GM10248 (cell line): Measurements from ENCODE around the gene RABIF.

Experiments used
- CTCF ChIA-PET: fragments of 300-600 bp; sonication (Branson Sonifier 250); formaldehyde crosslinking; extraction: SDS; loops from one replicate; lab custom pipeline; 2021; ENCODE audit warnings: antibody characterized with exemption; lab: Yijun Ruan, JAX
- POLR2A ChIA-PET: fragments of 350-650 bp; sonication (Branson Sonifier 250); formaldehyde crosslinking; extraction: SDS; loops from one replicate; lab custom pipeline; 2020; ENCODE audit warnings: antibody characterized with exemption; lab: Yijun Ruan, JAX
- DNase-seq: peaks from one replicate; pipeline ENCODE4 v3.0.0; 2012; ENCODE audit errors: extremely low spot score
- TF ChIP-seq, protein P1 (sequence below): IDR thresholded peaks from 2 replicates; pipeline ENCODE4 v1.5.1; 2012; ENCODE audit warnings: mild to moderate bottlenecking, low read depth; ENCODE audit errors: extremely low read depth, missing control alignments, control extremely low read depth

RABIF gene

DNA sequence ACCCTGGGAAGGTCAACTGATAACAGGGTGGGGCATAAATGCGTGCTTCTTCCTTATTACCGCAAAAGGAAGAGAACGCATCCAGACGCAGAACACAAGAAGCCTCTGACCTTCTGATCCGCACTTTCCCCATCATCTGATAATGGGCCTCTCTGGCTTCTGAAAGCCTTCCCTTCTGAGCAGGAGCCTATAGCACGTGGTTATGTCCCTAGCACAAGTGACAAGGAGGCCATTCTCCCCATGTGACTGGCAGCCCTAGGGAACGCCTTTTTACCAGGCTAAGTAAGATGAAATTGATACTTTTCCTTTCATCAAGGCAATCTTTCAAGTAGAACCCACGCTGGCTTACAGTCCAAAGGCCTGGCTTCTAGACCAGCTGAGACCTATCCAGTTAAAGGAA, 34.2 kb downstream of the RABIF start:
- TF ChIP-seq, protein P1, sequence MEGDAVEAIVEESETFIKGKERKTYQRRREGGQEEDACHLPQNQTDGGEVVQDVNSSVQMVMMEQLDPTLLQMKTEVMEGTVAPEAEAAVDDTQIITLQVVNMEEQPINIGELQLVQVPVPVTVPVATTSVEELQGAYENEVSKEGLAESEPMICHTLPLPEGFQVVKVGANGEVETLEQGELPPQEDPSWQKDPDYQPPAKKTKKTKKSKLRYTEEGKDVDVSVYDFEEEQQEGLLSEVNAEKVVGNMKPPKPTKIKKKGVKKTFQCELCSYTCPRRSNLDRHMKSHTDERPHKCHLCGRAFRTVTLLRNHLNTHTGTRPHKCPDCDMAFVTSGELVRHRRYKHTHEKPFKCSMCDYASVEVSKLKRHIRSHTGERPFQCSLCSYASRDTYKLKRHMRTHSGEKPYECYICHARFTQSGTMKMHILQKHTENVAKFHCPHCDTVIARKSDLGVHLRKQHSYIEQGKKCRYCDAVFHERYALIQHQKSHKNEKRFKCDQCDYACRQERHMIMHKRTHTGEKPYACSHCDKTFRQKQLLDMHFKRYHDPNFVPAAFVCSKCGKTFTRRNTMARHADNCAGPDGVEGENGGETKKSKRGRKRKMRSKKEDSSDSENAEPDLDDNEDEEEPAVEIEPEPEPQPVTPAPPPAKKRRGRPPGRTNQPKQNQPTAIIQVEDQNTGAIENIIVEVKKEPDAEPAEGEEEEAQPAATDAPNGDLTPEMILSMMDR: no peak
- ChIA-PET CTCF (interaction anchor here (1.2 to 1.8 kb wide), 3 partner anchors 38 to 135 kb away, joined by 4 read pairs; no protein-coding TSS in a partner anchor), POLR2A (no interaction called here)
- no peak for DNase-seq

- TF ChIP-seq, protein P1: peak; percentile 79
- ChIA-PET CTCF (interaction anchor here (0.7 to 3.6 kb wide), 17 partner anchors 9 to 192 kb away, joined by 3 to 26 read pairs (median 4); partner anchors contain the start of genes PCAT6 and RABIF), POLR2A (interaction anchor here (0.6 kb wide), 1 partner anchor 32 kb away, joined by 4 read pairs; no protein-coding TSS in a partner anchor)
- peak; percentile 66 for DNase-seq
Measured at GRCh38 chr1:202852163-202852904, 36.6 kb downstream of the RABIF start.

DNA sequence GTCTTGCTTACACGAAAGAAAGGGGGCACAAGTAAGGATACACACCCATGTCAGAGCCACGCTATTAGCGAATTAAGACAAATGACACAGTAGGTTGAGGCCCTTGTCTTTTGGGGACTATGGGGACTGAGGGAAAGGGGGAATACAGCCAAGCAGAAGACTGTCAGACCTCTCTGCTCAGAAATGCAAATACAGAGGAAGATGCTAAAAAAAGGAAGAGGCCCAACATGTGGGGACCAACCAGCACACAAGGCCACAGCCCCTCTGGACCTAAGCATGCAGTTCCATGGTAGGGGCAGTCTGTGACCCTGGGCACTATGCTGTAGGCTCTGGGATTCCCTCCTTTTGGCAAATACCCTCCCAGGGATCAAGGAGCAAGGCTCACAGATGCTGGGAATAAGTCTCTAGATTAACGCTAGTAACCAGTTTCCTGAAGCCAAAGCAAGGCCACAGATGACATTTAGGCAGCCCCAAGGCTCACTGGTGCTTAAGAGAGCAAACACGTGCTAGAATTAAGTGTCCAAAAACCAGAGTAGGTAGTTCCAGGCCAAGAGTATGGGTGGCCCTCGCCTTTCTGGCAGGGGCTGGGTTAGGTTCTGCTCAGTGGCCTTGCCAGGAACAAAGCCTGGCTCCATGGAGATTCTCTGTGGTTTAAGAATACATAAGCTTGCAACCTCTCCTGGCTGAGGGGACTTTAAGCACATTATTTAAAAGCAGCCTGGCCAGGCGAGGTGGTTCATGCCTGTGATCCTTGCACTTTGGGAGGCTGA, 38.2 kb downstream of the RABIF start:
- ChIA-PET CTCF (interaction anchor here (0.9 to 3.6 kb wide), 6 partner anchors 11 to 126 kb away, joined by 3 to 26 read pairs (median 7); no protein-coding TSS in a partner anchor), POLR2A (no interaction called here)
- DNase-seq: no peak
- TF ChIP-seq, protein P1: no peak

GRCh38 chr1:202848191-202848542, 40.8 kb downstream of the RABIF start:
- ChIA-PET CTCF (interaction anchor here (0.6 to 2.8 kb wide), 7 partner anchors 10 to 192 kb away, joined by 3 to 9 read pairs (median 5); no protein-coding TSS in a partner anchor), POLR2A (interaction anchor here (1.7 kb wide), 1 partner anchor 38 kb away, joined by 5 read pairs; the partner anchor contains the start of gene PCAT6)
- DNase-seq: peak; percentile 77
- TF ChIP-seq, protein P1: no peak

DNA sequence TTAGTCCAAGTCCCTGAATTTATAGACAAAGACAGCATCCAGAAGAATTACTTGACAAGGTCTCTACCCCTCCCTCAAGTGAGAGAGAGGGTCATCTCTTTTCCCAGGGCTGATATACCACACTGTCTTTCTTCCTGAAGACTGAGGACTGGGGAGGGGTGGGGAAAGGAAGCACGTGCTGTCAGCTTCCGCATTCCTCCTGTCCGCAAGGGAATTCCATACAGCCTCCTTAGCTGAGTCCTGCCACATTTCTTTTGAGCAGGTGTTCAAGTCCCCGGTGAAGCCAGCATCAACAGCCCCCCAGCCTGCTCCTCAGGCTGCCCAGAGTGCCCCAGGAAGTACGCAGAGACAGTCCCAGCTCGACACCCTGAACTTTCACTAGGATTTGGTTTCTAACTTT, 44.0 kb downstream of the RABIF start:
- POLR2A ChIA-PET: no interaction called here
- CTCF ChIA-PET: no interaction called here
- TF ChIP-seq, protein P1: no peak
- DNase-seq: no peak

DNA sequence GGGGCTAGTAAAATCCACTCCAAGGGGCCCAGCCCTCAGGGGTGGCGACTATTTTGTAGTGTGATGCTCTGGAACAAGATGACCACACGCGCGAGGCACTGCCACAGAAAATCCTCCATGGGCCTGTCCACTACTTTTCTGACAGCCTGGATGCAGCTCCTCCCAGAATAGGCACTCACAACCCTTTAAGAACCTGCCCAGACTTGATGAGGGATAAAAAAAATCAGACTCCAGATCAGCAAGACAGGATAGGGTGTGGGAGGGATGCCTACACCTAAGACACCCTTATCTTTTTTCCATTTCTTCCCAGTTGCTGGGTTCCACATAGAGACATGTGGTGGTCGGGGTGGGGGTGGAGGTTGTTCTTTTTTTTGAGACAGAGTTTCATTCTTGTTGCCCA, 44.7 kb downstream of the RABIF start:
- ChIA-PET POLR2A (no interaction called here), CTCF (no interaction called here)
- TF ChIP-seq, protein P1: no peak
- DNase-seq: no peak
